GM12878 (cell line): Measurements from ENCODE around the gene KIRREL3. TPM values are rescaled to one million over a fixed set of nuclear protein-coding genes. Genes with fewer than 3 reads are reported as not detected.

Experiments
- ATAC-seq: fragments of 200-7000 bp; cut with Tn5 transposase; 3 replicates; pipeline ENCODE4 v1.9.1; 2020; ENCODE audit warnings: mild to moderate bottlenecking, moderate library complexity
- BruUV-seq: library from RNA; stranded (reverse); fragments of 400-500 nt; replicated peaks from 2 replicates; lab custom pipeline; 2021; lab: Mats Ljungman, UMichigan
- CTCF ChIA-PET: fragments of 300-600 bp; sonication (Branson Sonifier 250); formaldehyde crosslinking; extraction: SDS; loops from one replicate; lab custom pipeline; 2021; ENCODE audit warnings: inconsistent platforms; lab: Yijun Ruan, JAX
- POLR2A ChIA-PET: fragments of 350-600 bp; formaldehyde crosslinking; extraction: SDS; loops from one replicate; lab custom pipeline; 2021; ENCODE audit warnings: inconsistent platforms; lab: Charles Lee
- RAD21 ChIA-PET: fragments of 300-600 bp; sonication (Branson Sonifier 250); formaldehyde crosslinking; loops from one replicate; lab custom pipeline; 2023; ENCODE audit warnings: antibody characterized with exemption; ENCODE audit not compliant: unreplicated experiment; lab: Charles Lee
- SMC1A ChIA-PET: fragments of 300-600 bp; sonication (Branson Sonifier 250); formaldehyde crosslinking; loops from one replicate; lab custom pipeline; 2023; ENCODE audit not compliant: unreplicated experiment, uncharacterized antibody; lab: Charles Lee
- DNase-seq: peaks from one replicate; pipeline ENCODE4 v3.0.0-alpha.2; 2011; ENCODE audit warnings: low read depth, low spot score
- FAIRE-seq: peaks from 3 replicates; lab custom pipeline; 2011; peaks lifted over from hg19 to GRCh38; lab: Jason Lieb, UNC
- H2AFZ ChIP-seq: 2 replicates; pipeline ENCODE4 v1.6.0; 2011; ENCODE audit warnings: low read depth, low read length, control low read depth; ENCODE audit not compliant: control insufficient read depth
- H3K27ac ChIP-seq: 2 replicates; pipeline ENCODE4 v1.5.1; 2011; ENCODE audit warnings: control low read depth; ENCODE audit not compliant: control insufficient read depth, insufficient read depth
- H3K27me3 ChIP-seq, 2 experiments: replicated peaks in 1 of 2; 2 replicates each; pipeline versions ENCODE4 v1.6.0 to v1.6.1; 2011; ENCODE audit warnings: low read length in 1 of 2; ENCODE audit not compliant: control insufficient read depth in 2 of 2, insufficient read depth in 2 of 2
- H3K36me3 ChIP-seq, 2 experiments: 2 replicates each; pipeline ENCODE4 v1.5.1; 2011; ENCODE audit warnings: low read length in 1 of 2; ENCODE audit not compliant: control insufficient read depth in 2 of 2, insufficient read depth in 2 of 2
- H3K4me1 ChIP-seq: 2 replicates; pipeline ENCODE4 v1.6.1; 2011; ENCODE audit warnings: mild to moderate bottlenecking, low read length, moderate library complexity, mixed read lengths; ENCODE audit not compliant: control insufficient read depth, insufficient read depth
- H3K4me2 ChIP-seq: 2 replicates; pipeline ENCODE4 v1.6.0; 2011; ENCODE audit warnings: control low read depth; ENCODE audit not compliant: control insufficient read depth, insufficient read depth
- H3K4me3 ChIP-seq: fragments of 200-600 bp; sonication (generic); 2 replicates; pipeline ENCODE4 v1.5.1; 2016
- H3K79me2 ChIP-seq: 2 replicates; pipeline ENCODE4 v1.6.0; 2011; ENCODE audit warnings: low read length; ENCODE audit not compliant: control insufficient read depth, insufficient read depth
- H3K9ac ChIP-seq: 2 replicates; pipeline ENCODE4 v1.8.0; 2011; ENCODE audit warnings: low read length, control low read depth, mixed read lengths; ENCODE audit not compliant: control insufficient read depth, insufficient read depth
- H3K9me3 ChIP-seq: replicated peaks from 3 replicates; pipeline ENCODE4 v1.5.1; 2011; ENCODE audit warnings: mild to moderate bottlenecking, low read length; ENCODE audit not compliant: control insufficient read depth, insufficient read depth
- H4K20me1 ChIP-seq: 2 replicates; pipeline ENCODE4 v1.6.0; 2011; ENCODE audit not compliant: control insufficient read depth, insufficient read depth
- E2F8 ChIP-seq: fragments of 450-650 bp; IDR thresholded peaks from 2 replicates; pipeline ENCODE4 v1.6.1; 2018; ENCODE audit warnings: mild to moderate bottlenecking, low read depth, moderate library complexity; ENCODE audit not compliant: partially characterized antibody
- EGR1 ChIP-seq, 2 experiments: IDR thresholded peaks; 1 replicate in 1 of 2; 2 replicates in 1 of 2; pipeline ENCODE4 v1.6.1; 2011 to 2012; ENCODE audit warnings: low read depth in 2 of 2, low read length in 2 of 2, borderline replicate concordance in 1 of 2, mild to moderate bottlenecking in 1 of 2, moderate library complexity in 1 of 2
- ETV6 ChIP-seq, 2 experiments: fragments of 450-650 bp in 1 of 2; IDR thresholded peaks in 1 of 2; conservative IDR thresholded peaks in 1 of 2; 2 replicates each; pipeline ENCODE4 v1.6.1; 2014; ENCODE audit warnings: antibody characterized with exemption in 1 of 2, borderline replicate concordance in 1 of 2, low read depth in 1 of 2, mild to moderate bottlenecking in 1 of 2, moderate library complexity in 1 of 2
- GATAD2B ChIP-seq: fragments of 450-650 bp; conservative IDR thresholded peaks from 2 replicates; pipeline ENCODE4 v1.6.1; 2017; ENCODE audit warnings: low read depth, mild to moderate bottlenecking, moderate library complexity
- IKZF1 ChIP-seq: fragments of 450-650 bp; conservative IDR thresholded peaks from 2 replicates; pipeline ENCODE4 v1.6.1; 2017; ENCODE audit warnings: antibody characterized with exemption, mild to moderate bottlenecking
- KAT2A ChIP-seq: conservative IDR thresholded peaks from 2 replicates; pipeline ENCODE4 v1.6.1; 2011; ENCODE audit warnings: low read depth, low read length; ENCODE audit not compliant: control insufficient read depth
- LARP7 ChIP-seq: fragments of 450-650 bp; IDR thresholded peaks from 2 replicates; pipeline ENCODE4 v1.6.1; 2017; ENCODE audit warnings: mild to moderate bottlenecking
- MEF2B ChIP-seq: fragments of 450-650 bp; IDR thresholded peaks from 2 replicates; pipeline ENCODE4 v1.6.1; 2018; ENCODE audit warnings: mild to moderate bottlenecking, moderate library complexity; ENCODE audit not compliant: partially characterized antibody, poor library complexity, severe bottlenecking
- NR2C1 ChIP-seq: fragments of 450-650 bp; IDR thresholded peaks from 2 replicates; pipeline ENCODE4 v1.6.1; 2017; ENCODE audit warnings: antibody characterized with exemption, mild to moderate bottlenecking, moderate library complexity
- POLR2AphosphoS5 ChIP-seq: IDR thresholded peaks from 2 replicates; pipeline ENCODE4 v1.6.1; 2011; ENCODE audit warnings: mild to moderate bottlenecking, low read length, inconsistent platforms
- POU2F2 ChIP-seq: IDR thresholded peaks from 3 replicates; pipeline ENCODE4 v1.6.1; 2011; ENCODE audit warnings: low read depth, mild to moderate bottlenecking, low read length, borderline replicate concordance
- RCOR1 ChIP-seq: conservative IDR thresholded peaks from 2 replicates; pipeline ENCODE4 v1.6.1; 2012; ENCODE audit warnings: low read depth, low read length, improper control_type of control experiment
- TBL1XR1 ChIP-seq: IDR thresholded peaks from 2 replicates; pipeline ENCODE4 v1.6.1; 2012; ENCODE audit warnings: low read depth, low read length, improper control_type of control experiment
- USF2 ChIP-seq: IDR thresholded peaks from 2 replicates; pipeline ENCODE4 v1.6.1; 2011; ENCODE audit warnings: low read depth, low read length, improper control_type of control experiment, borderline replicate concordance
- WRNIP1 ChIP-seq: IDR thresholded peaks from 2 replicates; pipeline ENCODE4 v1.6.1; 2011; ENCODE audit warnings: low read depth, low read length, improper control_type of control experiment, borderline replicate concordance
- ZBED1 ChIP-seq: IDR thresholded peaks from 2 replicates; pipeline ENCODE4 v1.6.1; 2016; ENCODE audit warnings: borderline replicate concordance
- ZBTB4 ChIP-seq: fragments of 450-650 bp; formaldehyde crosslinking; IDR thresholded peaks from 2 replicates; pipeline ENCODE4 v1.4.0; 2022; ENCODE audit warnings: mild to moderate bottlenecking, moderate library complexity
- WGBS: methylation state at CpG from one replicate; pipeline ENCODE4 v1.1.6; 2016; ENCODE audit warnings: low lambda C conversion rate; ENCODE audit not compliant: insufficient replicate concordance, insufficient coverage; ENCODE audit errors: missing lambda C conversion rate; 5-methylcytosine and 5-hydroxymethylcytosine counted together
- in situ Hi-C: fragments of 300-500 bp; cut with MboI; formaldehyde crosslinking; loops from 9 replicates; pipeline ENCODE4 v1.14.3; 2018; ENCODE audit warnings: mixed read lengths
- intact Hi-C: fragments of 100-400 bp; cut with micrococcal nuclease; formaldehyde crosslinking; loops from one replicate; pipeline ENCODE4 v1.14.2; 2022; ENCODE audit not compliant: unreplicated experiment
- polyA plus RNA-seq, 11 experiments: library from polyadenylated mRNA; depleted of rRNA in 4 of 11; unstranded in 6 of 11; stranded (reverse) in 5 of 11; fragments of >200 nt; fragmentation: Nextera tagmentation in 4 of 11; fragmentation: Illumina TruSeq in 1 of 11; extraction: Ambion mirVana in 4 of 11; extraction: Trizol in 1 of 11; gene quantifications; 1 replicate in 1 of 11; 2 replicates in 10 of 11; pipeline versions ENCODE4 v1.2.1 to v1.2.3, GENCODE V29; 2011 to 2016; ENCODE audit warnings: inconsistent platforms in 2 of 11, missing spikeins in 2 of 11, low read depth in 1 of 11
- total RNA-seq, 4 experiments: library from RNA; depleted of rRNA in 3 of 4; stranded (reverse); fragments of >200 nt in 3 of 4; fragmentation: Illumina TruSeq in 1 of 4; extraction: Trizol in 1 of 4; gene quantifications; 2 replicates each; pipeline versions ENCODE4 v1.2.1 to v1.2.3, GENCODE V29; 2013 to 2021

KIRREL3 gene
- total and polyA plus RNA-seq, 10 of the 15 experiments (the other 5 are each of a cell fraction or from before 2014, with no cell fraction given): under 0.01 TPM; not detected in 9

GRCh38 chr11:126546191-126546590 is 454.4 kb downstream of the KIRREL3 start (continued):
- TF ChIP-seq E2F8: no peak
- no peak for TF ChIP-seq POU2F2
- TF ChIP-seq IKZF1: no peak
- no peak for TF ChIP-seq KAT2A
- no peak for TF ChIP-seq LARP7

- DNase-seq (no peak), FAIRE-seq (no peak), ATAC-seq (no peak)
- in situ Hi-C loops (no loop called here), intact Hi-C loops (no loop called here)
- no TSS peak for BruUV-seq
- no peak overlapping the region for H2AFZ ChIP-seq
- no peak overlapping the region for H3K27ac ChIP-seq
- whole genome bisulfite sequencing: 17% methylated on average over 8 of the region's 8 CpGs
- POLR2A ChIA-PET: no interaction called here
- SMC1A ChIA-PET: no interaction called here
- H3K79me2 ChIP-seq: no peaks in the 10 kb centered on the region
- H4K20me1 ChIP-seq: no peaks in the 10 kb centered on the region
- no peak overlapping the region for H3K4me3 ChIP-seq
- H3K36me3 ChIP-seq: no peaks in the 10 kb centered on the region
- CTCF ChIA-PET: no interaction called here
- H3K9ac ChIP-seq: no peak overlapping the region
- H3K27me3 ChIP-seq: peaks cover 0 to 8% of the 10 kb centered on the region in 2 experiments; a peak in 2 of 4 replicates
- RAD21 ChIA-PET: no interaction called here
- no peaks in the 10 kb centered on the region for H3K4me1 ChIP-seq
- H3K4me2 ChIP-seq: no peak overlapping the region
- H3K9me3 ChIP-seq: no peaks in the 10 kb centered on the region
- no peak for TF ChIP-seq ZBTB4 (CRISPR knock-in tag)
- no peak for TF ChIP-seq POLR2AphosphoS5
- no peak for TF ChIP-seq USF2
- no peak for TF ChIP-seq MEF2B
- TF ChIP-seq WRNIP1: no peak
- no peak for TF ChIP-seq RCOR1
- TF ChIP-seq GATAD2B: no peak
- TF ChIP-seq TBL1XR1: no peak
- no peak for TF ChIP-seq ETV6 (conservative IDR thresholded peaks at IDR 0.05 in 1 of 2, IDR thresholded peaks at IDR 0.05 in 1 of 2; ENCODE audit: borderline replicate concordance in 1 of 2, low read depth in 1 of 2)
- no peak for TF ChIP-seq NR2C1
- no peak for TF ChIP-seq EGR1 (IDR thresholded peaks at IDR 0.05; ENCODE audit: borderline replicate concordance in 1 of 2, low read depth in 2 of 2, low read length in 2 of 2)
- no peak for TF ChIP-seq ZBED1
Observed at GRCh38 chr11:126545057-126545555, 455.5 kb downstream of the KIRREL3 start.
